GM20000 (cell line): ENCODE results near the gene PDPK1.
A peak's percentile ranks its signal among the peaks of the same experiment; 100 is the strongest.

ENCODE experiments used
- DNase-seq: peaks from one replicate; pipeline ENCODE4 v3.0.0; 2012; ENCODE audit warnings: low spot score
- CTCF ChIP-seq: IDR thresholded peaks from 2 replicates; pipeline ENCODE4 v1.5.1; 2012; ENCODE audit warnings: mild to moderate bottlenecking, control low read depth; ENCODE audit errors: extremely low read depth, missing control alignments

Gene PDPK1

GRCh38 chr16:2515180-2515851, 22.5 kb upstream of the PDPK1 start:
- DNase-seq, result no peak
- no peak for TF ChIP-seq CTCF

GRCh38 chr16:2516391-2517240, 21.2 kb upstream of the PDPK1 start:
- no peak for TF ChIP-seq CTCF
- no peak for DNase-seq

- no peak for TF ChIP-seq CTCF
- DNase-seq, result no peak
Measured at GRCh38 chr16:2517954-2518605, 19.7 kb upstream of the PDPK1 start.

GRCh38 chr16:2518823-2519710, 18.8 kb upstream of the PDPK1 start:
- DNase-seq, result no peak
- no peak for TF ChIP-seq CTCF

GRCh38 chr16:2519711-2520080, 18.1 kb upstream of the PDPK1 start:
- no peak for TF ChIP-seq CTCF
- DNase-seq, result no peak

- no peak for TF ChIP-seq CTCF
- DNase-seq, result peak; percentile 99
Measured at GRCh38 chr16:2520097-2520783, 17.6 kb upstream of the PDPK1 start, which contains the start of gene AMDHD2. Gene AMDHD2 (plus strand): TSS chr16:2520371. CDS start chr16:2520459, 88 bp downstream.
